ENCODE measurements around the gene YIPF7.

The YIPF7 gene

DNA sequence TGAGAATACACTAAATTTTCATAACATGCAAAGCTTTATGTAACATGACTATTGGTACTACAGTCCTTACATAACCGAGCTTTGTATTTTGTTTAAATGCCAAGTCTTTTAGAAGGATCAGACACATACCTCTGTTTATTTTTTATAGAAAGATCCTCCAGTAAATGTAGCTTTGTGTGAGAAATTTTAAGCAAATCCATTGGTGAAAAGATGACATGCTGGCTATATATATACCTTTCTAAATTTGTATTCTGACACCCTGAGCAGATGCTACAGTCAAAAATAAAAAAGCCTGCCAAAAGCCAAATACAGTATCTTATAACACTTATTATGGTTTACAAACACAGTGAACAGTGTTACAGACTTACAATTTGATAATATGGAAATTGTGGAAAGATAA lies at the start of gene YIPF7:
YIPF7 (minus strand) TSS at position 201 of the 400 bp plus-strand sequence. CDS start 1,525 bp downstream, outside the sequence.
- no peak for DNase-seq (ENCODE audit: low read depth)

DNA sequence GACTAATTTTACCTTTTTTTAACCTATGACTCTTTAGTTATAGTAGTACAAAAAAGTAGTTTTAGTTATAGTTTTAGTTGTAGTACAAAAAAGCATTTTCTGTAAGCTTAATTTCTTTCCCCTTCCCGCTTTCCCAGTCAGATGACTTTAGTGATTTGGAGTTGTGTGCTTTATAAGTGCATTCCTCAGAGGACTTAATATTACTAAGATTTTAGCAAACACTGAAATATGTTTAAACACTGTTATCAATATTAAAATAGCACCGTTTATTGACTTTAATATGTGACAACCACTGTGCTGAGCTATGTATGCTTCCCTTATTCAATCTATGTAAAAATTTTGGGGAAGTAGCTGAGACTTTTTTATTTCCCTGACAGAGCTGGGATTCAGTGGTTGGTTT lies 49.6 kb upstream of the YIPF7 start:
- no peak for DNase-seq (ENCODE audit: low read depth)

- no peak for DNase-seq (ENCODE audit: low read depth)
These were observed 49.0 kb upstream of the YIPF7 start for GRCh38 chr4:44700427-44700826.

GRCh38 chr4:44684648-44685047 lies 33.2 kb upstream of the YIPF7 start:
- no peak for DNase-seq (ENCODE audit: low read depth)

GRCh38 chr4:44679060-44679459 lies 27.6 kb upstream of the YIPF7 start:
- DNase-seq (ENCODE audit: low read depth) = no peak

DNA sequence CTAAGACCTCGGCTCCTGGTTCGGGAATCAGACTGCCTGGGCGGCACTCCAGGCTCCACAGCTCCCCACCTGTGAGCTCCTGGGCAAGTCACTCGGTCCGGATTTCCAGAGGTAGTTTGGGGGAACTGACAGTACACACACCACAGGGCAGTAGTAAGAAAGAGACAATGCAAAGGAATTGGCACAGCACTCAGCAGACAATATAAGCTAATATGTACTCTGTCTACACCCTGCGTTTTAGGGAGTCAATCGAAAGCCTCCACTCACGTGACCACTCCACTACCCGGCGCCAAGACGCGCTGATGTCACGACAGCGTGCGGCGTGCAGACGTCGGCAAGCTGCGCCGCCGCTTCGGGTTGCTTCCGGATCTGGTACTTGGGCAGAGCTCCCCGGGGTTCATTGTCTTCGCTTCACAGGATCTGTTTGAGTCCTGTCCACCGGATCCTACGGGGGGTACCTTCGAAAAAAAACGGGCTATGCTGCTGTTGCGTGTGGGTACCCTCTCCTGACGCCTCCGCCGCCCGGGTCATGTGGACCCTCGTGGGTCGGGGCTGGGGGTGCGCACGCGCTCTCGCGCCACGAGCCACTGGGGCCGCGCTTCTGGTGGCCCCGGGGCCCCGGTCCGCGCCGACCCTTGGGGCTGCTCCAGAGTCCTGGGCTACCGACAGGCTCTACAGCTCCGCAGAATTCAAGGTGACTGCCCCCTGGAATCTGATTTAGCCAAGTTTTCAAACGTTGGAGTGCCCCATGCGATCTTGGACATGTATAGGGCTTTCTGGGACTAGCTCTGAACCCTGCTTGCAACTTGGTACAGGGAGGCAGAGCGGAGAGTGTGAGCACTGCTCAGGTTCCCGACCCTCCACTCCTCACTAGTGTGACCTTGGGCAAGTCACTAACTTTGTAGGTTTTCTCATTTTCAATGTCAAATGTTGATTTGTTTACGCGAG lies 26.9 kb upstream of the YIPF7 start, which contains the start of gene GUF1:
GUF1 (plus strand) TSS at position 327 of the 948 bp plus-strand sequence; CDS start at position 530, 203 bp downstream.
- peak; percentile 62 for DNase-seq (ENCODE audit: low read depth)

DNA sequence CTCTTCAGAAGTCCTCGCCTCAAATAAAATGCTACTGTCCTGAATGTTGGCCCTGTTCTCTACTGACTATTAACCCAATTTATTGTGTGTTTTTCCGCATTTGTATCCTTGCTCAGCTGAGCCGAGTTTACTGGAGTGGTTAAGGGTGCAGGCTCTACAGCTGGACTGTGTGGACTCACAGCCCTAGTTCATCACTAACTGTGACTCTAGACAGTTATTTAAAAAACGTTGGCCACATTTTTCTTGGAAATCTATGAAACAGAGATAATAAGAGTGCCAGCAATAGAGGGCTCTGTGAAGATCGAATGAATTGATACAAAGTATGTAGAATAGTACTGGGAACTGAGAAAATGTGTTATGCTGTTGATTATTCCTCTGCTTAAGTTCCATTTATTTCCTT lies 23.9 kb upstream of the YIPF7 start:
- no peak for DNase-seq (ENCODE audit: low read depth)

DNA sequence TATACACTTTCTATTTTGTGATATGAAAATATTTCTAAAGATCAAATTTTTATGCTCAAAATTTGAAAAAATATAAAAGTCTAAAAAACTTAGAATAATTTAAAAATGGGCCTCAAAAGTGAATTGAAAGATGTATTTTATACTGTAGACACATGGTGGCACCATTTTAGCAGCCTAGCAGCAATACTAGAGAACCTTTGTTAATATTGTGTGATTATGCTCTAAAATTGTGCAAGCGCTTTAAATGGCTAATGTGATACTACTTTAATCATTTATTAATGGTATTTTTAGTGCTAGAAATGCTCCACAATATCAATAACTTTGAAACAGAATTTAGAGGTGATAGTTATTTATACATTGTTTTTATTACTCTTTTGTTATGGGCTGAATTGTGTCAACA lies 23.0 kb upstream of the YIPF7 start:
- no peak for DNase-seq (ENCODE audit: low read depth)

DNA sequence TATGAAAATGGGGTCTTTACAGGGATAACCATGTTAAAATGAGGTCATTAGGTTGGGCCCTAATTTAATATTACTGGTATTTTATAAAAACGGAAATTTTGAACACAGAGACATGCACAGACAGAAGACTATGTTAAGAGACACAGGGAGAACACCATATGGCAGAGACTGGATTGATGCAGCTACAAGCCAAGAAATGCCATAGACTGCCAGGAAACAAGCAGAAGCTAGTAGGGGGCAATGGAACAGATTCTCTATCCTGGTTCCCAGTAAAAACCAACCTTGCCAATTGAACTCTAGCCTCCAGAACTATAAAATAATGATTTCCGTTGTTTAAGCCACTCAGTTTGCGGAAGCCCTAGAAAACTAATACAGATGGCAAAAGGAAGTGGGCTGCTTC lies 20.2 kb upstream of the YIPF7 start:
- no peak for DNase-seq (ENCODE audit: low read depth)

DNA sequence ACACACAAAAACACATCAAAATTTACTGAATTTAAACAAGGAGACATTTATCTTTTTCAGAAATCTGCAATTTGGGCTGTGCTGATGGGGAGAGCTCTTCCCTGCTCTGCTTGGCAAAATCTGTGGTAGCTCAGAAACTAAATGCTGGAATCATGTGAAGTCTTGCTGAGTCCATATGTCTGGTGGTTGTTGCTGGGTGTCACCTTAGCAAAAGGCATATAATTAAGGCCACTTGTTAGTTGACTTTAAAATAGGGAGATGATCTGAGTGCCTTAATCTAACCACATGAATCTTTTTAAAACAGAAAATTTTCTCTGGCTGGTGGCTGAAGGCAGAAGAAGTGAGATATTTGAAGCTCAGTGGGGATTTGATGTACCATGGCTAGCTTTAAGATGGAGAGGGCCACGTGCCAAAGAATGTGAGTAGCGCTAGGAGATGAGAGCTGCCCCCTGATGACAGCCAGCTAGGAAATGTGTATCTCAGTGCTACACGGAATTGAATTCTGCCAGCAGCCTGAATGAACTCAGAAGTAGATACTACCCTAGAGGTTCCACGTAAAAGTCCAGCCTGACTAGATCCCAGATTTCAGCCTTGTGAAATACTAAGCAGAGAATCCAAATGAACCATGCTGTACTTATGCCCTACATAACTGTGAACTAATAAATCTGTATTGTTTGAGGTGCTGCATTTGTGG lies 19.2 kb upstream of the YIPF7 start:
- DNase-seq (ENCODE audit: low read depth) = no peak

GRCh38 chr4:44668526-44668925 lies 17.1 kb upstream of the YIPF7 start:
- DNase-seq (ENCODE audit: low read depth) = no peak

DNA sequence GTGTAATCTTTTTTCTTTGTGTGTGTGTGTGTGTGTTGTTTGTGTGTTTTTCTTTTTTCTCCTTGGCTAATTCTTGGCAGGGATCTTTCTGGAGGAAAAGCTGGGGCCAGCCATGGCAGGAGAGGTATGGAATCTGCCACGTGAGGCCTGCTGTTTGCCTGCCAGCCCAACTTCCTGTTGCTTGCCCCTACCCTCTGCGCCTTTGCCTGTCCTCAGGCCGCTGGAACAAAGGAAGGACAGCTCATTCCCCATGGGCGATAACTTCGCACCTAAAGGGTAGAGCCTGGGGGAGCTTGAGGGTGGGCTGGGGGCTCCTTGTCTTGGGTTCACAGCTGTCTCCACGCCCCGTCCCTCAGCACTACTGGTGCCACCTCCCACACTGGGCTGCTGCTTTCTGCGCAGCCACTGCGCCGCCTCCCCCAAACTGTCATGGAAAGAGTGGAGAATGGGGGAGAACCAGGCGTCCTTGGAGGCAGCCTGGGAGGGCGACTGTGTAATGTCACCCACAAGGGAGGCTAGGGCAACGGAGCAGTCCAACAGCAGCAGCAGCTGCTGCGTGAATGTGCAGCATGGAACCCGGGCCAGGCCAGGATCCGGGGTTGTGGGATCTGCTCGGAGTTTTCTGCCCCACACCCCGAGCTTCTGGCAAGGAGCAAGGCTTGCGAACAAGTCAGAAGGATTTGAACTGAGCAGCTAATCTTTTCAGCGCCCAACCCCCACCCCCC lies 12.3 kb upstream of the YIPF7 start:
- no peak for DNase-seq (ENCODE audit: low read depth)

- DNase-seq (ENCODE audit: low read depth) = no peak
These were observed 11.2 kb upstream of the YIPF7 start for GRCh38 chr4:44662623-44663005.

DNA sequence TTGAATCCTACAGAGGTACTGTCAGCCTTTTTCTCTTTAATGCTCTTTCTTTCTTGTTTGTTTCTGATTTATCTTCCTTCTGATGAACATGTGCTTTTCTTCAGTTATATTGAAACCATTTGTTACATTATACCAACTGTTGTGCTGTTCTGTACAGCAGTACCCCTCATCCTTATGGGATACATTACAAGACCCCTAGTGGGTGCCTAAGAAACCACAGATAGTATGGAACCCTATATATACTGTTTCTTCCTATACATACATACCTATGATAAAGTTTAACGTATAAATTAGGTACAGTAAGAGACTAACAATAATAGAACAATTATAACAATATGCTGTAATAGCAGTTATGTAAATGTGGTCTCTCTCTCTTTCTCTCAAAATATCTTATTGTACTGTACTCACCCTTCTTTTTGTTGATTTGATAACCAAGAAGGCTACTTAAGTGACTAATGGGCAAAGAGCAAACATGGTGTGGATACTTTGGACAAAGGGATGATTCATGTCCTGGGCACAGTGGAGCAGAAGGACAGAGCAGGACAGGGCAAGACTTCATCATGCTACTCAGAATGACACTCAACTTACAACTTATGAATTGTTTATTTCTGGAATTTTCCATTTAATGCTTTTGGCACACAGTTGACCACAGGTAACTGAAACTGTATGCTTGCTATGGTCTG lies 10.7 kb upstream of the YIPF7 start:
- no peak for DNase-seq (ENCODE audit: low read depth)

DNA sequence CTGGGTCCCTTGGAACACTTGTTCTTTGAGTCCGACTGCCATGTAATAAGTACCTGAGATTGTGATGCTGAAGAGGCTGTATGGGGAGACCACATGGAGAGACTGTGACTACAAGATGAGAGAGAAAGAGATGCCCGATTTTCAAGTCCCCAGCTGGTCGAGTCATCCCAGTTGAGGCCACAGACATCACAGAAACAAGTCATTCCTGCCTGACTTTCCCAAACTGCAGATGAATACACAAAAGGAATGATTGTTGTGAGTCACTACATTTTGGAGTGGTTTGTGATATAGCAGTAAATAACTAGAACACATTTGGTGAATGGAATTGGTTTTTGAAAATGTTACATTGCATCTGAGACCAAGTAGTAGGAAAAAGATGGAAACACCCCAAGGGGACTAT lies 9.0 kb upstream of the YIPF7 start:
- no peak for DNase-seq (ENCODE audit: low read depth)

- no peak for DNase-seq (ENCODE audit: low read depth)
These were observed 577 bp upstream of the YIPF7 start for GRCh38 chr4:44652002-44652401.

DNA sequence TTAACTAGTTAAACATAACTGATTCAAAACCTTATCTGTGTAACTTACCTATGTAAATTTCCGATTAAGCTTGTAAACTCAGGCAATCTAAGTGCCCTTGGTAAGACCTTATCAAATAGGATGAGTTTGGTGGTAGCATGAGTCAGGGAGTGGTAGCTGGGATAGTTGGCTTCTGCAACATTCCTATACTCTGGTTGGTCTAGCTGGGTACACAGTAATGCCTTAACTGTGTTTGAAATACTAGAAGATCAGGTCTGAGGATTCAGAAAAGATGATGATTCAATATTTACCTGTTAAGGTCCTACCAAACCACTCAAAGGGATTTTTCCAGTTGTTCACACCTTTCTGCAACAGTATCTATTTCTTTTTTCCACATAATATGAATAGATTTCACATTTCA lies 5.3 kb downstream of the YIPF7 start:
- no peak for DNase-seq (ENCODE audit: low read depth)

- DNase-seq (ENCODE audit: low read depth) = no peak
These were observed 13.3 kb downstream of the YIPF7 start for GRCh38 chr4:44638091-44638490.

GRCh38 chr4:44632733-44633132 lies 18.7 kb downstream of the YIPF7 start:
- no peak for DNase-seq (ENCODE audit: low read depth)

GRCh38 chr4:44632089-44632488 lies 19.3 kb downstream of the YIPF7 start:
- no peak for DNase-seq (ENCODE audit: low read depth)

DNA sequence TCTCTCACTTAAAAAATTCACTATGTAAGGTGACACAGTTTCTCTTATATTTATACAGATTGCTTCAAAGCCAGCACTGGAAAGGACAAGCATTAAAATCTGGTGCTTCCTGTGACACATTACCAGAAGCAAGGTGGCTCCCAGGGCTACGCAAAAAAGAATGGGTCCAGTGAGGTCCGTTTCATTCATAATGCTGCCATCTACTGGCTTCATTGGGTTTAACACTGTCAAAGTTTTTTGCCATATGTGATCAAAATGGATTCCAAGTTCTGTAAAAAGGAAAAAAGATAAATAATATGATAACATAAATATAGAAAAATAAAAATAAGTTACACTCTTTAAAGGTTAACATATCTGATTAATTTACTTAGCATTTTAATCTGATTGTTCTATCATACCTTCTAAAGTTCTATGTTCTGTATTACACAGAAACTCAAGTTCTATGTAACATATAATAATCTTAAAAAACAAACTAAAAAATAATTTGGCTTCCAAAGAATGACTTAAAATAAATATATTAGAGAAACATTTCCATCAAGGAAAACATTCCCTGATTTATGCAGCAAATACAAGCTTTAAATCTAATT lies 22.1 kb downstream of the YIPF7 start:
- DNase-seq (ENCODE audit: low read depth) = peak; percentile 18

DNA sequence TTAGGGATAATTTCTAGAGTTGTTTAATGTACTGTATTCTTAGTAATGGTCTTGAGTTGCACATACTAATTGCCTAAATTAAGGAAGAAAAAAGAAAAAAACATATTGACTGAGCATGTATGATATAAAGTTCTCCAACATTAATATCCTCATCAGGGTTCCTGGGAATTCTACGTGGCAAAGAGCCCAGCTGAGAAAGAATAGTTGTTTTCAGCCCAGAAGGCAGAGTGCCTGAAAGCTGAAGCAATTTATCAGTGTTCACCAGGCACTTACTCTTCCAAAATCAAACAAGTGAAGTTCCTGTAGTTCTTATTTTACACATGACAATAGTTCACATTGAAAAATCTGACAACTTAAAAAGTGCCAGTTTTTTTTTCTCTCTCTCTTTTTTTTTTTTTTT lies 27.7 kb downstream of the YIPF7 start:
- DNase-seq (ENCODE audit: low read depth) = no peak
